GM19035 (cell line): ENCODE measurements around the gene HSP90AB1.
A peak's percentile ranks its signal among the peaks of the same experiment; 100 is the strongest.
"Not testable (repeated sequence)": the region's sequence is repeated elsewhere in the genome, so short reads cannot be mapped to it uniquely, and the experiment has no call there.

Source experiments
- ATAC-seq: cut with Tn5 transposase; IDR thresholded peaks from one replicate; pipeline ENCODE4 v1.9.1; 2021; ENCODE audit not compliant: unreplicated experiment

HSP90AB1 gene

GRCh38 chr6:44222486-44223318, 24.2 kb upstream of the HSP90AB1 start:
- ATAC-seq = no peak

DNA sequence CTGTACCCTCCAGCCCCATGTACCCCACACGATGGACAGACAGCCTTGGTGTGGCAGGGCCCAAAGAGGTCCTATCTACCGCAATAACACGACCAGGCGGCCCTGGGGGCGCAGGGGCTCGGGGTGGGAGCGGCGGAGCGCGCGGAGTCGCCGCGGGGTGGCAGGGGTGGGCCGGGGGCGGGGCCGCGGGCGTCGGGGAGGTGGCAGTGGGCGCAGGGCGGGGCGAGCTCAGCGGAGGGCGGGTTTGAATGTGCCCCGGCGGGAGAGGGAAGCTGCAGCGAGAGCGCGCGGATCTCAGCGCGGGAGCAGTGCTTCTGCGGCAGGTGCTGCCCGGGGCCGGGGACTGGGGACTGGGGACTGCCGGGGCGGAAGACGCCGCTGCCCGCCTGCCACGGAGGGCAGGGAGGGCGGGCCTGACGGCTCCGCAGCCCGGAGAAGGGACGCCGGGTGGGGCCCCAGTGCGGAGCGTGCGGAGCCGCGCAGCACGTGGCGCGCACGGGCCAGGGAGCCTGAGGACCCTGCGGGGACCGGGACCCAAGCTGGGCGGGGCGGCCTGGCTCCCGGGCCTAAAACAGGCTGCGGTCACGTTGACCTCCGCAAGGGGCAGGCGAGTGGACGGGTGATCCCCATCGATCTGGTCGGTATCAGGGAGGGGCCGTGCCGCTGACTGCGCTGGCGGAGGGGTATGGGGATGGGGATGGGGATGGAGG, 23.4 kb upstream of the HSP90AB1 start, which contains the start of gene SLC29A1:
SLC29A1 (plus strand) TSS at position 277 of the 710 bp plus-strand sequence. CDS start 3,719 bp downstream, outside the sequence.
- peak; percentile 52 for ATAC-seq

GRCh38 chr6:44224029-44224964, 22.6 kb upstream of the HSP90AB1 start:
- peak; percentile 7 for ATAC-seq

GRCh38 chr6:44224965-44225305, 22.0 kb upstream of the HSP90AB1 start:
- no peak for ATAC-seq

DNA sequence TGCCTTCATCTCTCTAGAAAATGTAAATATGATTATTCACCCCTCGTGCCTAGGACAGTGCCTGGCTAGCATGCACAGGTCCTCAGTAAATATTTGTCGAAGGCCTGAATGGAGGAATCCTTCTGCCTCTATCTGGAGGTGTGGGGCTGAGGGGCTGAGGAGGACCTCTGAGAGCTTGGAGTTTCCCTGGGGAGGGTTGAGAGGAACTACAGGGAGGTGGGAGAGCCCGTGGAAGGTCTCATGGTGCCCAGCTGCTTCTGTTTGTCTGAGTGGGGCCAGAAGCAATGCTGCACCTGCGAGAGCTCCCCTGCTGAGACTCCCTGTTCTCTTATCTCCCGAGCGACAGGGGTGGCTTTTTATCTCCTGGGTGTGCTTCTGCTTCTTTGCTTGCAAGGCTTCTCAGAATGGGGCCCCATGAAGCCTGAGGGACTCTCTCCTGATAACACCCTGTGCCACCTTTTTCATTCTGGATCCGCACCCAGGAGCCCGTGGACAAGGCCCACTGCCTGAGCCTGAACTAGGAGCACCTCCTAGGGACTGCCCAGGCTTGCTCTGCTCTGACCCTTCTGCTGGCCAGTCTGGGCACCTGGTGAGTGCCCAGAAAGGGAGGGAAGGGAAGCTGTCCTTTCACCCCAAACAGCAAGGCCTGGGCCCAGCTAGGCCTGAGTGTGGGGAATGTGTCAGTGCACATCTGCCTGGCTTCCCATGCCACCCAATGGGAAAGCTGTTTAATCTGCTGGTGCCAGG, 21.1 kb upstream of the HSP90AB1 start:
- no peak for ATAC-seq

DNA sequence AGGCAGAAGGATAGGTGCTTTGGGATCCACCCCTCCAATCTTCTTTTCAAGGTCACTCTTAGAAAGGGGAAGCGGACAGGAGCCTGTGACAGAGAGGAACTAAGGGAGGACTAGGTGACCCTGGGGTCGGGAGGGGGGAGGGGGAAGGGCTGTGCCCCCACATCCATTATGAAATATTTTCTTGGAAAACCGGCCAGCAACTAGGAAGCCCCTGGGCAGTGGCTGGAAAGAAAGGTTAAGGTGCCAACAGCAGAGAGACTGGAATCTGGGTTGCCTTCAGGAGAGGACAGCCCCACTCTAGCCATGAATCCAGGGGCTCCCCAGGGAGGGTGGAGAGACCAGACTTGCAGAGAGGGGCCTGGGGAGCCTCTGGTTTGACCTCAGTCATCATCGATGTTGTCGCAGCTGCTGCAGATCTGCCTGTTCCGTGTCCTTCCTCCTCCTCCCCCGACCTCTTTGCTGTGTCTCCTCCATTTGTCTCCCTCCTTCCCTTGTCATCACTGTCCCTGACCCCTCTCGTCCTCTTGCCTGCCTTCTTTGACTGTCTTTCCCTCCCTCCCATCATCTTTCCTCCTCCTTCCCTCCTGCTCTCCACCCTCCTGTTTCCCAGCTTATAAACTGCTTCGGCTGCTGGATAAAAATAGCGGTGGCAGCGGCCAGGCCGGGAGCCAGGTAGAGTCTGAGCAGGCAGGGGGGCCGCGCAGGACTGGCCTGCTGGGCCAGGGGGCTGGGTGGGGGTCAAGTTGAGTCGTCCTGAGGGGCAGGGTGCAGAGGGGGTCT, 20.3 kb upstream of the HSP90AB1 start:
- ATAC-seq = no peak

DNA sequence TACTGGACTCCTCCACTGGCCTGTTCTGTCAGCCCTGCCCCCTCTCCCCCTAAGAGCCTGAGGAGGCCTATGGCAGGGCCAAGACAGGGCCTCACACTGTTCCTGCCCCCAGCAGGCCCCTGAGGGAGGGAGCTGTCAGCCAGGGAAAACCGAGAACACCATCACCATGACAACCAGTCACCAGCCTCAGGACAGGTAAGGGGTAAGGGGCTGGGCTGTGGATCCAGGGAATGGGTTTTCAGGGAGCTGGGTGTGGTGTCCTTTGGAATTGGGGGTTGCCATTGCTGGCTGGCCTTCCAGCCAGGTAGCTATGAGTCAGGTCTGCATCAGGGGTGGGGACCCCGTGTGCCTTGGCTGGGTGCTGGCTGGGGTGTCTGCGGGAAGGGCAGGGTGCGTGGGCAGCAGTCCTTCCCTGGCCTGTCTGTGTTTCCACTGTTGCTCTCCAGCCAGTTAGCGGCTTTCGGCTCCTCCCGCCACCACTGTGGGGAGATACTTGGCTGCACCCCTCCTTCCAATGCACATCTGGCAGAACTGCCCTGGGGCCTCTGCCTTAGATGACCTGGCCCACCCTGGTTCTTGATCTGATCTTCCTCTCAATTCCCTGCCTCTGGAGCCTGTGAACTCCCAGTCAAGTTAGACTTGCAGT, 19.6 kb upstream of the HSP90AB1 start:
- ATAC-seq = no peak

GRCh38 chr6:44228031-44228430, 18.9 kb upstream of the HSP90AB1 start:
- no peak for ATAC-seq

- no peak for ATAC-seq
Measured at GRCh38 chr6:44228433-44228832, 18.5 kb upstream of the HSP90AB1 start.

- ATAC-seq = no peak
Measured at GRCh38 chr6:44228836-44229235, 18.1 kb upstream of the HSP90AB1 start.

- ATAC-seq = no peak
Measured at GRCh38 chr6:44229376-44230033, 17.4 kb upstream of the HSP90AB1 start.

GRCh38 chr6:44230034-44230675, 16.7 kb upstream of the HSP90AB1 start:
- no peak for ATAC-seq

GRCh38 chr6:44231426-44231825, 15.5 kb upstream of the HSP90AB1 start:
- not testable (repeated sequence) for ATAC-seq

- no peak for ATAC-seq
Measured at GRCh38 chr6:44232676-44233566, 14.0 kb upstream of the HSP90AB1 start.

GRCh38 chr6:44233567-44234100, 13.3 kb upstream of the HSP90AB1 start:
- ATAC-seq = no peak

DNA sequence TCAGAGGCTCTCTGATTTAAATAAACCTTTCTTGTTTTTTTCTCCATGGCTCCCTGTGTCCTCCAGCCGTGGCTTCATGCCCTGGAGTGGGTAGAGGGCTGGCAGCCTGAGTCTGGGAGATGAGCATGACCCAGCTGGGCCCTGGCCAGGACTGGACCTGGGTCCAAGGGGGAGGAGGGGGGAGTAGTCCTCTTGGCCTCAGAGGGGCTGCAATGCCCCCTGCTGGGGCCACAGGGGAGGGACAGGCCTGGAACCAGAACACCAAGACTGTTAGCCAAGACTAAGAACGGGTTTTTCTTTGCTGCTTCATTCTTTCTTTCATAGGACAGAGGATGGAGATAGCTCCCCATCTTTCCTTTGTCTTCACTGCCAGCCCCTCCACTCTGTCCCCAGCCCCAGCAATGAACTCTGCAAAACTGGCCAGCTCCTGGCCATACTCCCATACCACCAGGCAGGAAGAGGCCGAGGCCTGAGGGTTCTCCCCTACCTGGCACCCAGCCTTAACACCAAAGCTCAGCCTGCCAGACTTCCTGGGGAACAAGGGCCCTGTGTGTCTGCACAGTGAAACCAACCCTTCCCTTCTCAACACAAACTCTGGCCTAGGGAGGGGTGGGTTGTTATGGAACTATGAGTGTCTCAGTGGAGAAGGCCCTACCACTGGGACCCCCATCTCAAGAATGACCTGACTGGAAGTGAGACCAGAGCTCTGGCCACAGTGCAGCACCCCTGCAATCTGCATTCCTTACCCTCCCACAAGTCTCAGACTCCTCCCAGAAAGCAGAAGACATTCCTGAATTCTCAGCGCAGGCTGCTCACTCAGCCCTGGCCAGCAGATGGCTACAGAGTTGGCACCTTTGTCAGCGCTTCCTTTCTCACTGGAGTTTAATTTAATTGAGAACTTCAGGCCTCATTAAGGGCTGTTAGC, 12.5 kb upstream of the HSP90AB1 start:
- no peak for ATAC-seq
